ENCODE measurements around the gene FHOD3. TPM values are rescaled to one million over a fixed set of nuclear protein-coding genes. Genes with fewer than 3 reads are reported as not detected.

Gene FHOD3
- total RNA-seq, 1 experiment from 2014 or later = 5.0 TPM

- intact Hi-C loops (cut with micrococcal nuclease) = no loop called here
Observed at GRCh38 chr18:36732264-36732663, 434.8 kb downstream of the FHOD3 start.

GRCh38 chr18:36733150-36733549 is 435.6 kb downstream of the FHOD3 start:
- no peaks in the 10 kb centered on the region for H3K4me1 Mint-ChIP-seq (ENCODE audit: insufficient read depth, unreplicated experiment)
- H3K4me3 Mint-ChIP-seq (ENCODE audit: unreplicated experiment) = no peak overlapping the region
- no peak overlapping the region for H3K27ac Mint-ChIP-seq (ENCODE audit: low read depth, unreplicated experiment)
- no peak for DNase-seq (ENCODE audit: unreplicated experiment)
- TF ChIP-seq, protein P1, sequence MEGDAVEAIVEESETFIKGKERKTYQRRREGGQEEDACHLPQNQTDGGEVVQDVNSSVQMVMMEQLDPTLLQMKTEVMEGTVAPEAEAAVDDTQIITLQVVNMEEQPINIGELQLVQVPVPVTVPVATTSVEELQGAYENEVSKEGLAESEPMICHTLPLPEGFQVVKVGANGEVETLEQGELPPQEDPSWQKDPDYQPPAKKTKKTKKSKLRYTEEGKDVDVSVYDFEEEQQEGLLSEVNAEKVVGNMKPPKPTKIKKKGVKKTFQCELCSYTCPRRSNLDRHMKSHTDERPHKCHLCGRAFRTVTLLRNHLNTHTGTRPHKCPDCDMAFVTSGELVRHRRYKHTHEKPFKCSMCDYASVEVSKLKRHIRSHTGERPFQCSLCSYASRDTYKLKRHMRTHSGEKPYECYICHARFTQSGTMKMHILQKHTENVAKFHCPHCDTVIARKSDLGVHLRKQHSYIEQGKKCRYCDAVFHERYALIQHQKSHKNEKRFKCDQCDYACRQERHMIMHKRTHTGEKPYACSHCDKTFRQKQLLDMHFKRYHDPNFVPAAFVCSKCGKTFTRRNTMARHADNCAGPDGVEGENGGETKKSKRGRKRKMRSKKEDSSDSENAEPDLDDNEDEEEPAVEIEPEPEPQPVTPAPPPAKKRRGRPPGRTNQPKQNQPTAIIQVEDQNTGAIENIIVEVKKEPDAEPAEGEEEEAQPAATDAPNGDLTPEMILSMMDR (IDR thresholded peaks at IDR 0.05; ENCODE audit: unreplicated experiment) = no peak
- no TSS peak for BruUV-seq (replicated peaks)
- POLR2A ChIA-PET = interaction anchor here (0.7 to 1.3 kb wide), 2 partner anchors 22 to 847 kb away, joined by 3 to 4 read pairs; no protein-coding TSS in a partner anchor
- intact Hi-C loops (cut with micrococcal nuclease) = no loop called here
- CTCF ChIA-PET = interaction anchor here (0.7 to 1.2 kb wide), 2 partner anchors 45 to 95 kb away, joined by 3 to 4 read pairs; no protein-coding TSS in a partner anchor
- no peaks in the 10 kb centered on the region for H3K9me3 Mint-ChIP-seq (ENCODE audit: unreplicated experiment)
- H3K27me3 Mint-ChIP-seq (ENCODE audit: insufficient read depth, unreplicated experiment) = no peaks in the 10 kb centered on the region
- H3K36me3 Mint-ChIP-seq (ENCODE audit: insufficient read depth, unreplicated experiment) = no peaks in the 10 kb centered on the region

More at GRCh38 chr18:36732264-36732663, 434.8 kb downstream of the FHOD3 start:
- no peak overlapping the region for H3K4me3 Mint-ChIP-seq (ENCODE audit: unreplicated experiment)
- no peaks in the 10 kb centered on the region for H3K36me3 Mint-ChIP-seq (ENCODE audit: insufficient read depth, unreplicated experiment)
- ChIA-PET POLR2A (no interaction called here), CTCF (no interaction called here)
- TF ChIP-seq, protein P1 (IDR thresholded peaks at IDR 0.05; ENCODE audit: unreplicated experiment) = no peak
- BruUV-seq (replicated peaks) = no TSS peak
- no peaks in the 10 kb centered on the region for H3K27me3 Mint-ChIP-seq (ENCODE audit: insufficient read depth, unreplicated experiment)
- H3K27ac Mint-ChIP-seq (ENCODE audit: low read depth, unreplicated experiment) = no peak overlapping the region
- DNase-seq (ENCODE audit: unreplicated experiment) = no peak
- no peaks in the 10 kb centered on the region for H3K9me3 Mint-ChIP-seq (ENCODE audit: unreplicated experiment)
- no peaks in the 10 kb centered on the region for H3K4me1 Mint-ChIP-seq (ENCODE audit: insufficient read depth, unreplicated experiment)

DNA sequence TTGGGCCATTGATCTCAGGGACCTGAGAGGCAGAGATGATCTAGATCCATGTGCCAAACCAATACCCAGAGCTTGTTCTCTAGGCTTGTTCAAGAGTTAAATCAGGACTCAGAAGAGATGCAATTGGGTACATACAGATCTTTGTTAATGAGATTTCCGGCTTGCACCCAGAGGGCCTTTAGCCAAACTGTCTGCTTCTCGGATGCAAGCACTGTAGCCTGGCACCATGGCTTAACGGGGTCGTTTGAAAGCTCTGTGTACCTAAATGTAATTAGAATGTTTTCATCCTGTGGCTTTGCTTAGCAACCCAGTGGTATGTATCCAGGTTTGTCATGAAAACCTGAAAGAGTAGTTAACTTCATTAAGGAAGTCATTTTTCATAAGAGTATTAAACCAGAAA is 437.1 kb downstream of the FHOD3 start:
- intact Hi-C loops (cut with micrococcal nuclease) = no loop called here
- H3K4me3 Mint-ChIP-seq (ENCODE audit: unreplicated experiment) = no peak overlapping the region
- H3K36me3 Mint-ChIP-seq (ENCODE audit: insufficient read depth, unreplicated experiment) = no peaks in the 10 kb centered on the region
- TF ChIP-seq, protein P1 (IDR thresholded peaks at IDR 0.05; ENCODE audit: unreplicated experiment) = no peak
- no peak overlapping the region for H3K27ac Mint-ChIP-seq (ENCODE audit: low read depth, unreplicated experiment)
- H3K4me1 Mint-ChIP-seq (ENCODE audit: insufficient read depth, unreplicated experiment) = no peaks in the 10 kb centered on the region
- CTCF ChIA-PET = interaction anchor here (0.6 kb wide), 1 partner anchor 311 kb away, joined by 3 read pairs; no protein-coding TSS in a partner anchor
- DNase-seq (ENCODE audit: unreplicated experiment) = no peak
- no TSS peak for BruUV-seq (replicated peaks)
- POLR2A ChIA-PET = no interaction called here
- H3K9me3 Mint-ChIP-seq (ENCODE audit: unreplicated experiment) = no peaks in the 10 kb centered on the region
- no peaks in the 10 kb centered on the region for H3K27me3 Mint-ChIP-seq (ENCODE audit: insufficient read depth, unreplicated experiment)

DNA sequence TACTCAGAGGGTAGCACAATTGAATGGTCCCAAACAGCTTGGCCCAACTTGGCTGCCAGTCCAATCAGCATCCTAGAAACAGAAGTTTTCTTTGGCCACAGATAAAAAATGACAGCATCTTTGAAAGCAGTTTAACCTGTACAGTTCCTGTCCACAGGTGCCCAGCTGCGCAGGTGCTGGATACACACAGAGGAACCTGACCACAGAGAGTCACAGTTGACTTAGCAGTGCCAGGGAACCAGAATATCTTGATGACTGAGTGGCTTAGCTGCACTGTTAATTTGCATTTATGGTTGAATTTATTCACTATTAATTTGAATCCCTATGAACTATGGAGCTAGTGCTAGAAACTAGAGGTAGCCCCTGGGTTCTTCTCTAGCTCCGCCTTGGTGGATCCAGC is 437.6 kb downstream of the FHOD3 start:
- Mint-ChIP-seq H3K27me3 (ENCODE audit: insufficient read depth, unreplicated experiment) (no peaks in the 10 kb centered on the region), H3K36me3 (ENCODE audit: insufficient read depth, unreplicated experiment) (no peaks in the 10 kb centered on the region), H3K4me1 (ENCODE audit: insufficient read depth, unreplicated experiment) (no peaks in the 10 kb centered on the region), H3K4me3 (ENCODE audit: unreplicated experiment) (no peak overlapping the region), H3K9me3 (ENCODE audit: unreplicated experiment) (no peaks in the 10 kb centered on the region), H3K27ac (ENCODE audit: low read depth, unreplicated experiment) (no peak overlapping the region)
- CTCF ChIA-PET = interaction anchor here (0.7 to 2.1 kb wide), 3 partner anchors 21 to 1043 kb away, joined by 3 to 11 read pairs (median 5); no protein-coding TSS in a partner anchor
- TF ChIP-seq, protein P1 (IDR thresholded peaks at IDR 0.05; ENCODE audit: unreplicated experiment) = no peak
- no peak for DNase-seq (ENCODE audit: unreplicated experiment)
- no TSS peak for BruUV-seq (replicated peaks)
- intact Hi-C loops (cut with micrococcal nuclease) = no loop called here
- POLR2A ChIA-PET = no interaction called here
